Esophagus squamous epithelium (tissue), 4 donors: ENCODE results near the gene VEPH1.

Experiments
- POLR2A ChIP-seq, 4 donors: fragments of 450-650 bp; IDR thresholded peaks; one replicate each; pipeline ENCODE4 v1.6.1; 2017; ENCODE audit warnings: antibody characterized with exemption in 4 of 4, mild to moderate bottlenecking in 4 of 4, moderate library complexity in 3 of 4
- TF ChIP-seq, protein P1 (sequence below), 6 experiments: fragments of 450-650 bp in 4 of 6; fragments of 200-600 bp in 2 of 6; sonication (generic) in 2 of 6; IDR thresholded peaks; one replicate each; pipeline ENCODE4 v1.5.1; 2016 to 2019; ENCODE audit warnings: antibody characterized with exemption in 6 of 6, mild to moderate bottlenecking in 4 of 6, moderate library complexity in 4 of 6

DNA sequence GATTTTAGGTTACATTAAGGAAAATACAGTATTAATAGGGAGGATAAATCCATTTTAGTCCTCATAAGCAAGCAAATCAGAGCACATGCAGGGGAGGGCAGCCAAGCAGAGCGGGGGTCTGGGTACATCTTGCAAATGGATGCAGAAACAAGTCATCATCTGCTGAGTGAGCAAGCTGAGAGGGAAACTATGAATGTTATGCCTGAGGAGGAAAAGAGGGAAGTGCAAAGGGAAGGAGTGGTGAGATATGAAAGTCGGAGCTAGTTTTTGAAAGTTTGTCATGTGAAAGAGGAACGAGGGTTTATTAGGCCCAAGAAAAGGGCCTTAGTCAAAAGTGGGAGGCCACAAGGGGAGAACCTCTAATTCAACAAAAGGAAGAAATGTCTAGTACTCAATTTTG is 51.1 kb downstream of the VEPH1 start:
- TF ChIP-seq, protein P1, sequence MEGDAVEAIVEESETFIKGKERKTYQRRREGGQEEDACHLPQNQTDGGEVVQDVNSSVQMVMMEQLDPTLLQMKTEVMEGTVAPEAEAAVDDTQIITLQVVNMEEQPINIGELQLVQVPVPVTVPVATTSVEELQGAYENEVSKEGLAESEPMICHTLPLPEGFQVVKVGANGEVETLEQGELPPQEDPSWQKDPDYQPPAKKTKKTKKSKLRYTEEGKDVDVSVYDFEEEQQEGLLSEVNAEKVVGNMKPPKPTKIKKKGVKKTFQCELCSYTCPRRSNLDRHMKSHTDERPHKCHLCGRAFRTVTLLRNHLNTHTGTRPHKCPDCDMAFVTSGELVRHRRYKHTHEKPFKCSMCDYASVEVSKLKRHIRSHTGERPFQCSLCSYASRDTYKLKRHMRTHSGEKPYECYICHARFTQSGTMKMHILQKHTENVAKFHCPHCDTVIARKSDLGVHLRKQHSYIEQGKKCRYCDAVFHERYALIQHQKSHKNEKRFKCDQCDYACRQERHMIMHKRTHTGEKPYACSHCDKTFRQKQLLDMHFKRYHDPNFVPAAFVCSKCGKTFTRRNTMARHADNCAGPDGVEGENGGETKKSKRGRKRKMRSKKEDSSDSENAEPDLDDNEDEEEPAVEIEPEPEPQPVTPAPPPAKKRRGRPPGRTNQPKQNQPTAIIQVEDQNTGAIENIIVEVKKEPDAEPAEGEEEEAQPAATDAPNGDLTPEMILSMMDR (IDR thresholded peaks at IDR 0.05) = no peak
- TF ChIP-seq POLR2A (IDR thresholded peaks at IDR 0.05) = no peak
